Transverse colon (tissue), 4 donors: ENCODE data around the gene RABEP2. TPM values are rescaled to one million over a fixed set of nuclear protein-coding genes. Genes with fewer than 3 reads are reported as not detected.

Experiments
- DNase-seq: peaks from one replicate; pipeline ENCODE4 v3.0.0-alpha.2; 2019
- H3K27ac ChIP-seq, 4 donors: fragments of 200-600 bp; sonication (generic); 2 replicates each; pipeline ENCODE4 v1.5.1; 2016 to 2018; ENCODE audit warnings: inconsistent platforms in 4 of 4
- H3K27me3 ChIP-seq: fragments of 200-600 bp; sonication (generic); 2 replicates; pipeline ENCODE4 v1.5.1; 2017; ENCODE audit warnings: inconsistent platforms
- H3K36me3 ChIP-seq, 4 donors: fragments of 200-600 bp; sonication (generic); 2 replicates each; pipeline ENCODE4 v1.5.1; 2017 to 2019; ENCODE audit warnings: inconsistent platforms in 4 of 4
- H3K4me1 ChIP-seq, 4 donors: fragments of 200-600 bp; sonication (generic); 2 replicates each; pipeline ENCODE4 v1.5.1; 2017 to 2020; ENCODE audit warnings: inconsistent platforms in 4 of 4
- H3K4me3 ChIP-seq, 4 donors: fragments of 200-600 bp; sonication (generic); 1 replicate in 1 of 4; 2 replicates in 3 of 4; pipeline versions ENCODE4 v1.5.1 to v1.6.1; 2017 to 2019; ENCODE audit warnings: inconsistent platforms in 4 of 4
- H3K9me3 ChIP-seq, 2 donors: fragments of 200-600 bp; sonication (generic); 2 replicates each; pipeline ENCODE4 v1.5.1; 2017 to 2019; ENCODE audit warnings: inconsistent platforms in 2 of 2
- EP300 ChIP-seq: sonication (generic); formaldehyde crosslinking; IDR thresholded peaks from one replicate; pipeline ENCODE4 v1.6.1; 2017; ENCODE audit warnings: antibody characterized with exemption, low read depth
- POLR2A ChIP-seq: fragments of 450-650 bp; IDR thresholded peaks from one replicate; pipeline ENCODE4 v1.6.1; 2016; ENCODE audit warnings: antibody characterized with exemption, mild to moderate bottlenecking, moderate library complexity
- POLR2AphosphoS5 ChIP-seq, 3 donors: sonication (generic); formaldehyde crosslinking; IDR thresholded peaks; one replicate each; pipeline ENCODE4 v1.6.1; 2016; ENCODE audit warnings: antibody characterized with exemption in 3 of 3
- WGBS, 2 donors: methylation state at CpG; one replicate each; pipeline ENCODE4 v1.1.5; 2018; ENCODE audit warnings: low coverage in 1 of 2; 5-methylcytosine and 5-hydroxymethylcytosine counted together
- in situ Hi-C, 4 donors: fragments of 200-750 bp; cut with MboI; loops; one replicate each; pipeline versions ENCODE4 v1.15.0 to v1.15.1; 2017; ENCODE audit warnings: low sequenced_read_pairs in 3 of 4, low pct_ligation_motif_present in 1 of 4, low pct_unique_long_range_greater_than_20kb in 1 of 4
- intact Hi-C: fragments of 100-400 bp; cut with DNase I; formaldehyde crosslinking; loops from one replicate; pipeline ENCODE4 v1.15.1; 2023; ENCODE audit warnings: low total_unique reads
- total RNA-seq, 4 donors: library from RNA; depleted of rRNA; stranded (reverse); fragments of >200 nt; gene quantifications; one replicate each; pipeline ENCODE4 v1.1.0, GENCODE V29; 2016
- TF ChIP-seq, protein P1 (sequence below), 5 experiments: fragments of 200-600 bp in 3 of 5; fragments of 450-650 bp in 2 of 5; sonication (generic) in 3 of 5; IDR thresholded peaks; 1 replicate in 2 of 5; 2 replicates in 3 of 5; pipeline ENCODE4 v1.5.1; 2016 to 2017; ENCODE audit warnings: antibody characterized with exemption in 5 of 5, inconsistent platforms in 3 of 5, mild to moderate bottlenecking in 2 of 5, moderate library complexity in 1 of 5

Gene RABEP2
- total RNA-seq, 4 donors from 2014 or later = 57.1 to 182 (median 130) TPM

DNA sequence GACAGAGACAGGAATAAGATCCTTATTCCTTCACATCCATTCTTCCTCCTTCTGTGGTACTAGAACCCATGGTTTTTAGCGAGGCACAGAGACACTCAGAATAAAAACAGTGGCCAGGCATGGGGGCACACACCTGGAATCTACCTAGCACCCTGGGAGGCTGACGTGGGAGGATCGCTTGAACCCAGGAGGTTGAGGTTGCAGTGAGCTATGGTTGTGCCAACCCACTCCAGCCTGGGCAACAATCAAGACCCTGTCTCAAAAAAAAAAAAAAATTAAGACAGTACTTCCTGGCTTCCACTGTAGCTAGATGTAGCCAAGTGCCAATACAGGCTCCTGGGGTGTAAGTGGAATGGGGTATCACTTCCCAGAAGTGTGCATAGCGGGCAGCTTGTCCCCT is 42.1 kb upstream of the RABEP2 start:
- WGBS, 2 donors = 80 to 87% methylated on average over 3 to 4 of the region's 4 CpGs
- no peak for DNase-seq
- Histone ChIP-seq H3K4me3 (no peak overlapping the region), H3K36me3 (peaks cover 0 to 17% (median 5%) of the 10 kb centered on the region in 4 donors), H3K4me1 (no peaks in the 10 kb centered on the region), H3K27ac (no peak overlapping the region), H3K27me3 (no peaks in the 10 kb centered on the region), H3K9me3 (no peaks in the 10 kb centered on the region)
- intact Hi-C loops = no loop called here
- in situ Hi-C loops = no loop called here
- TF ChIP-seq, protein P1, sequence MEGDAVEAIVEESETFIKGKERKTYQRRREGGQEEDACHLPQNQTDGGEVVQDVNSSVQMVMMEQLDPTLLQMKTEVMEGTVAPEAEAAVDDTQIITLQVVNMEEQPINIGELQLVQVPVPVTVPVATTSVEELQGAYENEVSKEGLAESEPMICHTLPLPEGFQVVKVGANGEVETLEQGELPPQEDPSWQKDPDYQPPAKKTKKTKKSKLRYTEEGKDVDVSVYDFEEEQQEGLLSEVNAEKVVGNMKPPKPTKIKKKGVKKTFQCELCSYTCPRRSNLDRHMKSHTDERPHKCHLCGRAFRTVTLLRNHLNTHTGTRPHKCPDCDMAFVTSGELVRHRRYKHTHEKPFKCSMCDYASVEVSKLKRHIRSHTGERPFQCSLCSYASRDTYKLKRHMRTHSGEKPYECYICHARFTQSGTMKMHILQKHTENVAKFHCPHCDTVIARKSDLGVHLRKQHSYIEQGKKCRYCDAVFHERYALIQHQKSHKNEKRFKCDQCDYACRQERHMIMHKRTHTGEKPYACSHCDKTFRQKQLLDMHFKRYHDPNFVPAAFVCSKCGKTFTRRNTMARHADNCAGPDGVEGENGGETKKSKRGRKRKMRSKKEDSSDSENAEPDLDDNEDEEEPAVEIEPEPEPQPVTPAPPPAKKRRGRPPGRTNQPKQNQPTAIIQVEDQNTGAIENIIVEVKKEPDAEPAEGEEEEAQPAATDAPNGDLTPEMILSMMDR (IDR thresholded peaks at IDR 0.05) = no peak
- TF ChIP-seq POLR2AphosphoS5 (IDR thresholded peaks at IDR 0.05) = no peak
- TF ChIP-seq EP300 = no peak
- TF ChIP-seq POLR2A = no peak

DNA sequence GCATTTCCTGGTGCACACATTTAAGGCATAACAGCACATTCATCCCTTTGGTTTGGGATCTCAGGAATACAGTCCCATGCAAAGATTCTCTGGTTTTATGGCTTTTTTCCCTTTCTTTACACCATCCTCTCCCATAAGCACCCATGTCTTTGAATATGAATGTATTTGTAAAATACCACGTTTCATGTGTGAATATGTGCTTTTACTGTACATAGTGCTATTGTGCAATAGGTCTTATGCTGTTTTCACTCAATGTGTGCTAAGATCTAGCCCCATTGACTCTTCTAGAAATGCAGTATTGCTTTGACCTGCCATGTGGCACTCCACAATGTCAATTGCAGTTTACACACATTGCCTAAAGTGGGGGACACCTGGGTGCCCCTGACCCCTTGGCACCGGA is 39.5 kb upstream of the RABEP2 start:
- Histone ChIP-seq H3K4me3 (no peak overlapping the region), H3K27me3 (no peaks in the 10 kb centered on the region), H3K36me3 (peaks cover 0 to 23% (median 9%) of the 10 kb centered on the region in 4 donors), H3K4me1 (no peaks in the 10 kb centered on the region), H3K9me3 (no peaks in the 10 kb centered on the region), H3K27ac (no peak overlapping the region)
- TF ChIP-seq POLR2AphosphoS5 (IDR thresholded peaks at IDR 0.05) (no peak), POLR2A (no peak), EP300 (no peak)
- TF ChIP-seq, protein P1 (IDR thresholded peaks at IDR 0.05) = no peak
- in situ Hi-C loops (no loop called here), intact Hi-C loops (no loop called here)
- DNase-seq = no peak
- 86 to 89% methylated on average over 1 to 2 of the region's 2 CpGs for WGBS, 2 donors

DNA sequence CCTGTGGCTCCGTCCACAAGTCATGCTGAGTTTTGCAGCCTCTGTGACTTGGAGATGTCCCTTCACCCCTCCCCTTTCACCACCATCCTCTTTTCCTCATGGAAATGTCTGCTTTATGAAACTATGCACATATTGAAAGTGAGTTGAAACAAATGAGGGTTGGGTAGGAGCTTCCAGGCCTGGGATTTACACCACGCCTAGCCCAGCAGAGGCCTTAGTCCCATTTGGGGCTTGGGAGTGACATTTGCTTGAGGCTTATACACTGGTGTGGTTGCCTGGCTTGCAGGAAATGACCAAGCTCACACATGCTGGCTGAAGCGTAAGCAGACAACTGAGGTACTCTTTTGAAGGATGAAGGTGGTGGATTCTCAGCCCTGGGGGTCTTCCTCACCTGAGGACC is 39.0 kb upstream of the RABEP2 start:
- TF ChIP-seq, protein P1 (IDR thresholded peaks at IDR 0.05) = no peak
- TF ChIP-seq EP300 (no peak), POLR2A (no peak), POLR2AphosphoS5 (IDR thresholded peaks at IDR 0.05) (no peak)
- no peak overlapping the region for H3K4me3 ChIP-seq
- H3K4me1 ChIP-seq = no peaks in the 10 kb centered on the region
- H3K9me3 ChIP-seq = no peaks in the 10 kb centered on the region
- H3K27ac ChIP-seq = no peak overlapping the region
- 93% methylated on average over 3 of the region's 3 CpGs; no CpG with 5 or more reads in 1 of the 2 donors for WGBS, 2 donors
- DNase-seq = no peak
- no peaks in the 10 kb centered on the region for H3K27me3 ChIP-seq
- in situ Hi-C loops = no loop called here
- H3K36me3 ChIP-seq = peaks cover 0 to 23% (median 11%) of the 10 kb centered on the region in 4 donors
- intact Hi-C loops = no loop called here

DNA sequence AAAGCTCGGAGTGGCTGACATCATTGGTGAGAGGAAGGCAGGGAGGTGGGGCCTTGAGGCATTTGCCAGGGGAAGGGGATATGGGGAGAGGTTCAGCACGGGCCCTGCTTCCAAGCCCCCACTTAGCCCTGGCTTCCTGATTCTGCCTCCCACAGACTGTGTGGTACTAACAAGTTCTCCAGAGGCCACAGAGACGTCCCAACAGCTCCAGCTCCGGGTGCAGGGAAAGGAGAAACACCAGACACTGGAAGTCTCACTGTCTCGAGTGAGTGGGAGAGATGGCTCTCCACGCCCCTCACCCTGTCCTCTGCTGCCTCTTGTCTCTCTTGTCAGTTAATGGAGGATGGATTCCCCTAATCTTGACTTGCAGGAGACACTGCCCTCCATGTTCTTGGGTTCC is 33.8 kb upstream of the RABEP2 start:
- intact Hi-C loops = no loop called here
- Histone ChIP-seq H3K9me3 (no peaks in the 10 kb centered on the region), H3K36me3 (peaks cover 0 to 53% (median 24%) of the 10 kb centered on the region in 4 donors), H3K4me3 (no peak overlapping the region), H3K4me1 (no peaks in the 10 kb centered on the region), H3K27me3 (no peaks in the 10 kb centered on the region), H3K27ac (no peak overlapping the region)
- no peak for DNase-seq
- in situ Hi-C loops = no loop called here
- TF ChIP-seq POLR2AphosphoS5 (IDR thresholded peaks at IDR 0.05) = no peak
- TF ChIP-seq EP300 = no peak
- TF ChIP-seq, protein P1 (IDR thresholded peaks at IDR 0.05) = no peak
- TF ChIP-seq POLR2A = no peak
- WGBS, 2 donors = 87 to 90% methylated on average over 2 to 6 of the region's 6 CpGs
